ENCODE data around the gene P2RY2. TPM values are rescaled to one million over a fixed set of nuclear protein-coding genes. Genes with fewer than 3 reads are reported as not detected.

Gene P2RY2
- total and polyA plus RNA-seq, 2 of the 8 experiments (the other 6 are each of a cell fraction or from before 2014, with no cell fraction given), result 1.0 to 1.5 TPM

GRCh38 chr11:73172992-73173656, 45.0 kb upstream of the P2RY2 start:
- DNase-seq (ENCODE audit: low read depth in 1 of 2, low spot score in 2 of 2) (no peak), FAIRE-seq (no peak)
- H3K79me2 ChIP-seq (ENCODE audit: control insufficient read depth in 1 of 2, insufficient read depth in 2 of 2, low read length in 2 of 2), result no peaks in the 10 kb centered on the region
- no peak overlapping the region for H3K9ac ChIP-seq (replicated peaks in 1 of 4; ENCODE audit: extremely low read depth in 1 of 4, low read depth in 3 of 4, low read length in 3 of 4)
- H3K23me2 ChIP-seq (ENCODE audit: low read depth, low read length), result no peaks in the 10 kb centered on the region
- H2AK5ac ChIP-seq (ENCODE audit: low read depth, low read length), result no peak overlapping the region
- no peak overlapping the region for H3K4ac ChIP-seq (replicated peaks; ENCODE audit: insufficient read length, low read depth, low read length)
- H3K14ac ChIP-seq (ENCODE audit: insufficient read length), result no peak overlapping the region
- peaks cover 0 to 5% (median 3%) of the 10 kb centered on the region in 4 experiments; a peak in 2 of 7 replicates for H3K4me1 ChIP-seq (replicated peaks in 1 of 4; ENCODE audit: control insufficient read depth in 3 of 4, insufficient read depth in 4 of 4, low read length in 3 of 4)
- H4K91ac ChIP-seq (replicated peaks; ENCODE audit: insufficient read length, low read length), result no peak overlapping the region
- H4K8ac ChIP-seq (ENCODE audit: extremely low read depth, insufficient read depth, low read length), result no peak overlapping the region
- POLR2A ChIA-PET (ENCODE audit: partially characterized antibody), result no interaction called here
- H4K20me1 ChIP-seq (replicated peaks in 1 of 2; ENCODE audit: control insufficient read depth in 1 of 2, insufficient read depth in 2 of 2, low read length in 2 of 2), result no peaks in the 10 kb centered on the region
- H2BK120ac ChIP-seq (replicated peaks; ENCODE audit: low read depth, low read length), result no peak overlapping the region
- H2AFZ ChIP-seq (ENCODE audit: low read length), result no peak overlapping the region
- H3K79me1 ChIP-seq (ENCODE audit: low read depth, low read length), result no peaks in the 10 kb centered on the region
- H2BK5ac ChIP-seq (ENCODE audit: low read depth, low read length), result no peak overlapping the region
- H2BK20ac ChIP-seq (ENCODE audit: low read length), result no peak overlapping the region
- H3K27ac ChIP-seq (ENCODE audit: low read depth, low read length), result no peak overlapping the region
- no peak overlapping the region for H3K4me2 ChIP-seq (ENCODE audit: insufficient read depth in 1 of 2, low read depth in 2 of 2, low read length in 2 of 2)
- CTCF ChIA-PET (ENCODE audit: partially characterized antibody), result interaction anchor here (1.2 to 9.4 kb wide), 4 partner anchors 10 to 342 kb away, joined by 3 to 258 read pairs (median 27); no protein-coding TSS in a partner anchor
- no peak overlapping the region for H3K18ac ChIP-seq (ENCODE audit: extremely low read depth, low read length)
- no peak overlapping the region for H3K23ac ChIP-seq (ENCODE audit: insufficient read length)
- no peak overlapping the region for H2BK12ac ChIP-seq (ENCODE audit: low read depth, low read length)
- no peaks in the 10 kb centered on the region for H3K36me3 ChIP-seq (ENCODE audit: control insufficient read depth in 2 of 4, insufficient read depth in 4 of 4, low read length in 3 of 4)
- H3K4me3 ChIP-seq (ENCODE audit: extremely low read depth in 1 of 4, insufficient read depth in 2 of 4, low read depth in 3 of 4, low read length in 4 of 4), result no peak overlapping the region
- WGBS, 2 experiments (ENCODE audit: extremely low coverage in 1 of 2, insufficient coverage in 1 of 2, insufficient read length in 1 of 2, insufficient replicate concordance in 2 of 2, low coverage in 1 of 2, low lambda C conversion rate in 2 of 2, missing lambda C conversion rate in 1 of 2), result 89% methylated on average over 4 of the region's 4 CpGs; no CpG with 5 or more reads in 1 of the 2 experiments
- no peak overlapping the region for H3K56ac ChIP-seq (replicated peaks; ENCODE audit: insufficient read length, low read depth, low read length)
- H3K27me3 ChIP-seq (replicated peaks in 1 of 4; ENCODE audit: control insufficient read depth in 3 of 4, extremely low read depth in 1 of 4, insufficient read depth in 3 of 4, low read length in 3 of 4), result no peaks in the 10 kb centered on the region
- H2BK15ac ChIP-seq (ENCODE audit: low read length), result no peak overlapping the region
- H4K5ac ChIP-seq (ENCODE audit: insufficient read length, low read depth, low read length), result no peak overlapping the region
- no peaks in the 10 kb centered on the region for H3K9me3 ChIP-seq (ENCODE audit: insufficient read depth in 2 of 2, low read depth in 1 of 2, low read length in 1 of 2)
- TF ChIP-seq TAF1 (IDR thresholded peaks at IDR 0.05; ENCODE audit: low read depth, low read length) (no peak), ATF2 (IDR thresholded peaks at IDR 0.05; ENCODE audit: low read length) (no peak), USF2 (IDR thresholded peaks at IDR 0.05; ENCODE audit: low read length) (no peak), SP4 (IDR thresholded peaks at IDR 0.05; ENCODE audit: low read length) (no peak), FOSL1 (IDR thresholded peaks at IDR 0.05; ENCODE audit: insufficient read depth, low read depth, low read length) (no peak), RXRA (IDR thresholded peaks at IDR 0.05; ENCODE audit: insufficient read depth, low read depth, low read length) (no peak), TAF7 (optimal IDR thresholded peaks at IDR 0.05; ENCODE audit: borderline replicate concordance, low read depth, low read length) (no peak), CHD1 (IDR thresholded peaks at IDR 0.05; ENCODE audit: low read depth, low read length) (no peak), MAFK (IDR thresholded peaks at IDR 0.05; ENCODE audit: low read depth, low read length) (no peak), ATF3 (IDR thresholded peaks at IDR 0.05; ENCODE audit: insufficient read depth, low read depth, low read length) (no peak)
